AG04450 (cell line): ENCODE results near the gene CDKAL1. TPM values are rescaled to one million over a fixed set of nuclear protein-coding genes. Genes with fewer than 3 reads are reported as not detected.
A peak's percentile ranks its signal among the peaks of the same experiment; 100 is the strongest.

Experiments used
- CTCF ChIA-PET: fragments of 300-600, 350-600 bp; formaldehyde crosslinking; extraction: SDS; loops from one replicate; lab custom pipeline; 2022; ENCODE audit warnings: antibody characterized with exemption, inconsistent platforms; lab: Charles Lee
- POLR2A ChIA-PET: fragments of 350-600 bp; formaldehyde crosslinking; extraction: SDS; loops from one replicate; lab custom pipeline; 2021; ENCODE audit warnings: antibody characterized with exemption, inconsistent platforms; lab: Yijun Ruan, JAX
- DNase-seq: peaks from one replicate; pipeline ENCODE4 v3.0.0-alpha.2; 2011; ENCODE audit warnings: low read depth, low spot score
- H3K27ac ChIP-seq: one replicate; pipeline ENCODE4 v1.5.1; 2012; ENCODE audit warnings: low read depth, low read length, control low read depth
- H3K27me3 ChIP-seq: one replicate; pipeline ENCODE4 v1.6.0; 2012; ENCODE audit warnings: low read length; ENCODE audit not compliant: control insufficient read depth, insufficient read depth
- H3K4me3 ChIP-seq: 2 replicates; pipeline ENCODE4 v1.5.1; 2011; ENCODE audit warnings: mild to moderate bottlenecking, low read depth, low read length, control low read depth
- H3K9me3 ChIP-seq: 2 replicates; pipeline ENCODE4 v1.5.1; 2012; ENCODE audit warnings: low read length; ENCODE audit not compliant: control insufficient read depth, insufficient read depth
- polyA plus RNA-seq: library from polyadenylated mRNA; depleted of rRNA; stranded (reverse); fragments of >200 nt; gene quantifications from 2 replicates; pipeline ENCODE4 v1.2.3, GENCODE V29; 2011
- TF ChIP-seq, protein P1 (sequence below): IDR thresholded peaks from 2 replicates; pipeline ENCODE4 v1.5.1; 2011; ENCODE audit warnings: low read depth, low read length, control low read depth, inconsistent platforms

Gene CDKAL1
- polyA plus RNA-seq, 1 experiment = 9.2 TPM

DNA sequence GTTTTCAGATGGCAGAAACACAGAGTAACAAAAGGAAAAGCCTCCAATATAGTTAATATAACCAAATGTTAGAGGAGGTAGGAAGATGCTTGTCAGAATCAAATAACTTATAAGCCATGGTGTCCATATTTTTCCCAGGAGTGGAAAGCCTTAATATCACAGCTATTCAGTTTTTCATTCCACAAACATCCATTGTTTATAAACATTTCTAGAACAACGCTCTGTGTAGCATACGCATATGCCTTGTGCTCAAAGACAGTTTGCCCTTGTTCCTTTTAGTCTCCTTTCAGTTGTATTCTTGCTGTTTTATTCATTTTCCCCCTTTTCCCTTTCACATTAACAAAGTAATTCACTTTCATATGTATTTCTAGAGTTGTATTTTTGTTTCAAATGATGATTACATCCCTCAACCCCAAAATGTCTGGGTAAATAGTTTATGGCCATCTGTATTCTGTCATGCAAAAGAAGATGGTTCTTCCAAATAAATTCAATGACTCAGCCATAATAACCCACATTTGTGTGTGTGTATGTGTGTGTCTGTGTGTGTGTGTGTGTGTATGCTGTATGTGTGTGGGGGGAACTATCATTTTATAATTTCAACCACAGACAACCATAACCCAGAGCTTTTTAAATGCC lies 603.6 kb downstream of the CDKAL1 start:
- H3K9me3 ChIP-seq = no peaks in the 10 kb centered on the region
- DNase-seq = peak; percentile 16
- H3K4me3 ChIP-seq = no peak overlapping the region
- ChIA-PET CTCF (no interaction called here), POLR2A (no interaction called here)
- no peaks in the 10 kb centered on the region for H3K27me3 ChIP-seq
- no peak overlapping the region for H3K27ac ChIP-seq
- TF ChIP-seq, protein P1, sequence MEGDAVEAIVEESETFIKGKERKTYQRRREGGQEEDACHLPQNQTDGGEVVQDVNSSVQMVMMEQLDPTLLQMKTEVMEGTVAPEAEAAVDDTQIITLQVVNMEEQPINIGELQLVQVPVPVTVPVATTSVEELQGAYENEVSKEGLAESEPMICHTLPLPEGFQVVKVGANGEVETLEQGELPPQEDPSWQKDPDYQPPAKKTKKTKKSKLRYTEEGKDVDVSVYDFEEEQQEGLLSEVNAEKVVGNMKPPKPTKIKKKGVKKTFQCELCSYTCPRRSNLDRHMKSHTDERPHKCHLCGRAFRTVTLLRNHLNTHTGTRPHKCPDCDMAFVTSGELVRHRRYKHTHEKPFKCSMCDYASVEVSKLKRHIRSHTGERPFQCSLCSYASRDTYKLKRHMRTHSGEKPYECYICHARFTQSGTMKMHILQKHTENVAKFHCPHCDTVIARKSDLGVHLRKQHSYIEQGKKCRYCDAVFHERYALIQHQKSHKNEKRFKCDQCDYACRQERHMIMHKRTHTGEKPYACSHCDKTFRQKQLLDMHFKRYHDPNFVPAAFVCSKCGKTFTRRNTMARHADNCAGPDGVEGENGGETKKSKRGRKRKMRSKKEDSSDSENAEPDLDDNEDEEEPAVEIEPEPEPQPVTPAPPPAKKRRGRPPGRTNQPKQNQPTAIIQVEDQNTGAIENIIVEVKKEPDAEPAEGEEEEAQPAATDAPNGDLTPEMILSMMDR = no peak

- CTCF ChIA-PET = no interaction called here
- TF ChIP-seq, protein P1 = no peak
- DNase-seq = no peak
- Histone ChIP-seq H3K4me3 (no peak overlapping the region), H3K9me3 (no peaks in the 10 kb centered on the region), H3K27ac (no peak overlapping the region), H3K27me3 (no peaks in the 10 kb centered on the region)
- POLR2A ChIA-PET = no interaction called here
These were observed 604.2 kb downstream of the CDKAL1 start for GRCh38 chr6:21138336-21139069.

GRCh38 chr6:21140966-21141365 lies 606.7 kb downstream of the CDKAL1 start:
- H3K4me3 ChIP-seq = no peak overlapping the region
- no peaks in the 10 kb centered on the region for H3K9me3 ChIP-seq
- no peaks in the 10 kb centered on the region for H3K27me3 ChIP-seq
- H3K27ac ChIP-seq = no peak overlapping the region
- TF ChIP-seq, protein P1 = no peak
- ChIA-PET CTCF (no interaction called here), POLR2A (no interaction called here)
- no peak for DNase-seq

DNA sequence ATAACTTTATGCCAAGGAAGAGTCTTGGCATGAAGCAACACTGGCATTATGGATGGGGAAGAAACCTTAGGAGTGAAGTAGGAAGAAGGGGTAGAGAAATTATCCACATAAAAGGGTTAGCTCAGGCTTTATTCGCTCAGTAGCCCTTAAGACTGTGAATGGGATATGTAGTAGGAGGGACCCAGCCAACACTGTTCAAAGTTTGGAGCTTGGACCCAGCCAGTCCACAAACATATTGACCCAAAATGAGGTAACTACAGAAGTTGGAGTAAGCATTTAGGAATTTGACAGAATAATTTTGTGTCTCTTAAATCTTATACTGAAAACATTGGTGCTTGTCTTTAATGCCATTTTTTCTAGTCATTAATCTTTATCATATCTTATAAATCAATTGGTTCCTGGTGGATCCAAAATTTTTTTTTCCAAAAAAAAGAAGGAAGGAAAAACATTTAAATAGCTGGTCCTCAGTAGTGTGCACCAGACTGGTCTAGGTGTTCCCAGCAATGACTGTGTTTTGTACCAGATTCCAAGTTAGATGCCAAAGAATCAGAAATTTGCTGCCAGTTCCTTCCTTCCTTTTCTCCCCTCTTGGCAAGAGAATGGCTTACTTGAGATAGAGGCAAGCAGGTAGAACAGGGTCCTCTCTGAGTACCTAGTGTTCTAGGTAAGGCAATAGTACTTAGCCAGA lies 607.5 kb downstream of the CDKAL1 start:
- no peak for DNase-seq
- Histone ChIP-seq H3K27me3 (no peaks in the 10 kb centered on the region), H3K9me3 (no peaks in the 10 kb centered on the region), H3K4me3 (no peak overlapping the region), H3K27ac (no peak overlapping the region)
- ChIA-PET POLR2A (no interaction called here), CTCF (no interaction called here)
- TF ChIP-seq, protein P1 = no peak

DNA sequence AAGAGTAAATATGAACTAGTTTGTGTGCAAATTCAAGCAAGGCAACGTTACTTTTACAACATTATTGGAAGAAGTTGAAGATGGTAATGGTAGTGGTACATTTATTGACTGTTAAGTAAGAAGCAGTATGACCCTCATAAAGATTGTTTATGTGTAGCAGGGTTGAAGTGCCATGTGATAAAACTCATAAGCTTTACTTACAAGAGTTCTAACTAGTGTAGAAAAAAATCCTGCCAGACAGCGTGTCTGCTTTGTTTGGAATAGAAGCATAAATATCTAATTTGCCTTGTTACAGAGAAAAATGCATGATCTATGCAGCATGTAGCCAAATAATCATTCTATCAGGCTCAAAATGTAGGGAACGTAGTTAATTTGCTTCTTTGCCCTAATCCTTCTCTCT lies 608.5 kb downstream of the CDKAL1 start:
- no peak for DNase-seq
- TF ChIP-seq, protein P1 = no peak
- no peak overlapping the region for H3K27ac ChIP-seq
- CTCF ChIA-PET = no interaction called here
- H3K9me3 ChIP-seq = no peaks in the 10 kb centered on the region
- H3K4me3 ChIP-seq = no peak overlapping the region
- POLR2A ChIA-PET = interaction anchor here (0.6 kb wide), 1 partner anchor 740 kb away, joined by 4 read pairs; no protein-coding TSS in a partner anchor
- H3K27me3 ChIP-seq = no peaks in the 10 kb centered on the region
